HG03135 (cell line): Measurements from ENCODE around the gene ZNF217.
A peak's percentile ranks its signal among the peaks of the same experiment; 100 is the strongest.
"Not testable (repeated sequence)": the region's sequence is repeated elsewhere in the genome, so short reads cannot be mapped to it uniquely, and the experiment has no call there.

ENCODE experiments used
- ATAC-seq: cut with Tn5 transposase; IDR thresholded peaks from one replicate; pipeline ENCODE4 v1.9.1; 2021; ENCODE audit warnings: mild to moderate bottlenecking, moderate library complexity; ENCODE audit not compliant: unreplicated experiment

Gene ZNF217

DNA sequence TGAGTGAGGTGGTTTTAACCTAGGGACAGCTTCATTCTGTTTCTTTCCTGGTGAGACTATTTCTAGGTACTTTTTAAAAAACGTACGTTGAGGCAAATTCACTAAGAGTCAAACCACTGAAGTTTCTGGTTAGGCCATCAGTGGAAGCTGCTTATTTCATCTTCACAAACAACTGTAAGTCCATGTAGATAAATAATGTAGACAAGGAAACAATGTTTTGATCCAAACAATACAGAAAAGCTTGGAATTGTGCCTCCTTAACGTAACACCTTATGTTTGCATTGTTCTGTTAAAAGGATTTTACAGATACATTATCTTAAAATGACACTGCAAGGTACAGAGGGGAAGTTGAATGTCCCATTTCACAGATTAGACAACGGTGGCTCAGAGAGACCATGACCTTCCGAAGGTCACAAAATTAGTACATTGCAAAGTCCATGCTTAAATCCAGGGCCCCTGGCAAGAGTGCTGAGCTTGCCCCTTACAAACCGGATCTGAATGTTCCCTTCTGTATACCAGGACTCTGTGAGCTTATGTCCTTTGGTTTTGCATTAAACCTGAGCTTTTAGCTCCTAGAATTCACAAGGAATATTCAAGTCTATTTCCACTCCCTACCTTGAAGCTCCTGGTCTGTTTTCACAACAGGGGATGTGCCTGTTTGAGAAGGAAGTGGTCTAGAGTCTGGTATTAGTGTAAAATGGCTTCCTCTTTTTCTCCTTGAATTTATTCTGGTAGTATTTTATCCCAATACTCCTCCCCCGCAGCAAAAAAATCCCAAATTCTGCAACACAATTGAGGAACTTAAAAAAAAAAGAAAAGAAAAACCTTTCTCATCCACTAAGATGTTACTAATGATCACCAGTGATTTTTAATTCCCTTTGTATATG lies 28.9 kb upstream of the ZNF217 start:
- no peak for ATAC-seq

DNA sequence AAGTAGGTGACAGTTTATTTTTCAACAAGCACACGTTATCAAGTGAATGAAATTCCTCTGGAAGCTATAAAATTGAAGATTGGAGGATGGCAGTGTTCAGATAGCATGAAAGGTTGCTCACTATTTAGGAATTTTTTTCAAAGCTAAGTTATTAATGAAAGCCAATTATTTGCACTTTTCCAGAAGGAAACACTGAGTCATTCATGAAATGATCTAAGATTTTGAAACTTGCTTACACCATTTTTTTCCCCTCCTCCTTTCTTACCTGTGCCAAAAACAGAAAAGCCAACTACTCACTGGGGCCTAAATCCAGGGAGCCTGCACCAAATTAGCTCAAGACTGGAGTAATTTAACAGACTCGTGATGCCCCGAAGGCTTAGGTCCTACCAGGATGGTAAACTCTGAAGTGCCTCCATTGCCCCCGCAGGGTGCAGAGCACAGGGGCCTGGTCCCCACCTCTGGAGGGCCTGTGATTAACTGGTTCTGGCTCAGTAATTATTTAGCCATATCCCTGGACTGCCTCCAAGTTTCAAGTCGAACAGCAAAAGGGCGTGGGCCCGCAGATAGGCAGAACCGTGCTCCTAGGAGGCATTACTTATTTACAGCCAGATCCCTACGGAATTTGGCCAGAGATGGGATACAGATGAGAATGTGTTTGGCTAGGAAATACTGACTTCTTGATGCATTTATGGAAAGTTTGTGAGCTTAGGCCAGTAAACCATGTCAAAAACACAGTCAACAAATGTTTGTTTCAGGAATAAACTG lies 28.0 kb upstream of the ZNF217 start:
- no peak for ATAC-seq

DNA sequence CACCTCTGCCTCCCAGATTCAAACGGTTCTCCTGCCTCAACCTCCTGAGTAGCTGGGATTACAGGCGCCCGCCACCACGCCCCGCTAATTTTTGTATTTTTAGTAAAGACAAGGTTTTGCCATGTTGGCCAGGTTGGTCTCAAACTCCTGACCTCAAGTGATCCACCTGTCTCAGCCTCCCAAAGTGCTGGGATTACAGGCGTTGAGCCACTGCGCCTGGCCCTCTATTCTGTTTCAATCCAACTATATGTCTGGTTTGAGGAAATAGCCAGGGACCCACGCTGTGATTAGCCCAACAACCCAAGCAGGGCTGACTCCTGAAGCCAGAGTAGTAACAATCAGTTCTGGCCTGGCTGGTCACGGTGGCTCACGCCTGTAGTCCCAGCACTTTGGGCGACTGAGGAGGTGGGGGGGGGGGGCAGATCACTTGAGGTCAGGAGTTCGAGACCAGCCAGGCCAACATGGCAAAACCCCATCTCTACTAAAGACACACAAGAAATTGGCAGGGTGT lies 24.9 kb upstream of the ZNF217 start:
- ATAC-seq, result not testable (repeated sequence)

DNA sequence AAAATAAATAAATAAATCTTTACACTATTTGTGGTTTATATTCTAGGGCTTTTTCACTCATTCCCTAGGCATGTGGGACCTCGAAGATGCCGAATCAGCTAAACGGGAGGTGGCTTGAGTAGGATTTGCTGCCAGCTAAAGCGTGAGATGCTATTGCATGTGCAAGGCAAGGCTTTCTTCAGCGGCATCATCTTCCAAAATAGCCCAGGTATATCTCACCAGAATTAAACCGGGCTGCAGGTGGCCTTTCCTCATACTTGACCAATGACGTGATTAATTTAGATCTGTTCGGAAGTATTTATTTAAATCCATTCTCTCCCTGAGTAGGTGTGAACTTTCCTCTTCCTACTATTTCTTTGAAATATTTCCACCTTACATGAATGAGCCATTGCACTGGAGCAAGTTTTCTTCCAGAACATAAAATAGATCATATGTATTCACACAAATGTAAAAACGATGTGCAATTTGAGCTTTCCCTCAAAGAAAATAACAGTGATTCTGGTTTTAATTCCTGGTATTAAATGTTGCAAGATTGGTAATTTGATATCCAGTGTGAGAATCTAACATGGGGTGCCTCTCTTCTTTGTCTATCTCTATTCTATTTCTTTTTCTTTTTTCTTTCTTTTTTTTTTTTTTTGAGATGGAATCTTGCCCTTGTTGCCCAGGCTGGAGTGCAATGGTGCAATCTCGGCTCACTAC lies 24.3 kb upstream of the ZNF217 start:
- no peak for ATAC-seq

DNA sequence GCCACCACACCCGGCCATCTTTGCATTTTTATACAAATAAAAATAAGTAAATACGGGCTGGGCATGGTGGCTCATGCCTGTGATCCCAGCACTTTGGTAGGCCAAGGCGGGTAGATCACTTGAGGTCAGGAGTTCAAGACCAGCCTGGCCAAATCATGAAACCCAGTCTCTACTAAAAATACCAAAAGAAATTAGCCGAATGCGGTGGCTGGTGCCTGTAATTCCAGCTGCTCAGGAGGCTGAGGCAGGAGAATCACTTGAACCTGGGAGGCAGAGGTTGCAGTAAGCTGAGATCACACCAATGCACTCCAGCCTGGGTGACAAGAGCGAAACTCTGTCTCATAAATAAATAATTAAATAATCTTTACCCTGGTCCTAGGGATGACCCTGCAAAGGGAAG lies 22.9 kb upstream of the ZNF217 start:
- not testable (repeated sequence) for ATAC-seq

DNA sequence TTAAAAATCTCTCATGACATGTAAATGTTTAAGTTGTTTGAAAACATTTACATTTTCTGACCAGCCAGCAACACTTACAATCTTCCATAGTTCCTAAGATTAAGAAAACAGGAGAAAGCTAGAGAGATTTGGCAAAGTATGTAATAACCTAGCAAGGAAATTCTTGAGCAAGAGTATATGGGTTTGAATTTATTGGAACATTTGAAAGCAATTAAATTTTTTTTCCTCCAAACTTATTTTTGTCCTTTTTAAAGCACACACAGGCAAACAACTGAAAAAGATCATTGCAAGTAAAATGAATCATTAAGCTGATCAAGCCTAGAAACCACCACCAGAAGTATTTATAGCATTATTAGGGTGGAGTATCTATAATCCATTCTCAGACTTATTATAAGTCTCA lies 20.1 kb upstream of the ZNF217 start:
- ATAC-seq, result no peak

DNA sequence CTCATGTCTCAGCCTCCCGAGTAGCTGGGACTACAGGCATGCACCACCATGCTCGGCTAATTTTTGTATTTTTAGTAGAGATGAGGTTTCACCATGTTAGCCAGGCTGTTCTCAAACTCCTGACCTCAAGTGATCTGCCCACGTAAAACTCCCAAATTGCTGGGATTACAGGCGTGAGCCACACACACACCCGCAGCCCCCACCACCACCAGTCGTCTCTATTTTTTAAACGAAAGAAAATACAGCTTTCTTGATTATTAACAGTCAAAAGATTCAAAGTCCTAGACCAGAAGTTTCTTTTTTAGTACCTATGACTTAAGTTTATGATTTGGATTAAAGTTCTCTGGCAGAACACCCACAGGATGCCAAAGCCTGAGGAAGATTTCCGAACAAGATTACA lies 18.6 kb upstream of the ZNF217 start:
- ATAC-seq, result not testable (repeated sequence)

DNA sequence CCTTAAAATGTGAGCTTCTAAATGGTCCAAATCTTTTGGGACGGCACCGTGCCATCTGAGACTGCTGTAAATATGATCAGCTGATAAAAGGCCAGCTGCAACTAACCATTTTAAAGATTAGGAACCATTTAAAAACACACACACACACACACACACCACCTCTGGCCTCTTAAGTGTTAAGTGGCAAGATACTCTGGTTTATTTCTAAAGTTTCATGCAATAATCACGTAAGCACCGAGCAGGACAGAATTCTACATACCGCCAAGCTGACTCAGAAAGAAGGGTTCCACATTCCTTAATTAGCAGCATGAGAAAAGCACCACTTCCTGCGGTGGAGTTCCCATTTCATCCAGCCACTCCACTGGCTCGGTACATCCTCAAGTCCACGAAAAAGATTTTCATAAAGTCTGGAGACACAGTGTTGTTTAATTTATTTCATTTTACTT lies 17.8 kb upstream of the ZNF217 start:
- ATAC-seq, result no peak

DNA sequence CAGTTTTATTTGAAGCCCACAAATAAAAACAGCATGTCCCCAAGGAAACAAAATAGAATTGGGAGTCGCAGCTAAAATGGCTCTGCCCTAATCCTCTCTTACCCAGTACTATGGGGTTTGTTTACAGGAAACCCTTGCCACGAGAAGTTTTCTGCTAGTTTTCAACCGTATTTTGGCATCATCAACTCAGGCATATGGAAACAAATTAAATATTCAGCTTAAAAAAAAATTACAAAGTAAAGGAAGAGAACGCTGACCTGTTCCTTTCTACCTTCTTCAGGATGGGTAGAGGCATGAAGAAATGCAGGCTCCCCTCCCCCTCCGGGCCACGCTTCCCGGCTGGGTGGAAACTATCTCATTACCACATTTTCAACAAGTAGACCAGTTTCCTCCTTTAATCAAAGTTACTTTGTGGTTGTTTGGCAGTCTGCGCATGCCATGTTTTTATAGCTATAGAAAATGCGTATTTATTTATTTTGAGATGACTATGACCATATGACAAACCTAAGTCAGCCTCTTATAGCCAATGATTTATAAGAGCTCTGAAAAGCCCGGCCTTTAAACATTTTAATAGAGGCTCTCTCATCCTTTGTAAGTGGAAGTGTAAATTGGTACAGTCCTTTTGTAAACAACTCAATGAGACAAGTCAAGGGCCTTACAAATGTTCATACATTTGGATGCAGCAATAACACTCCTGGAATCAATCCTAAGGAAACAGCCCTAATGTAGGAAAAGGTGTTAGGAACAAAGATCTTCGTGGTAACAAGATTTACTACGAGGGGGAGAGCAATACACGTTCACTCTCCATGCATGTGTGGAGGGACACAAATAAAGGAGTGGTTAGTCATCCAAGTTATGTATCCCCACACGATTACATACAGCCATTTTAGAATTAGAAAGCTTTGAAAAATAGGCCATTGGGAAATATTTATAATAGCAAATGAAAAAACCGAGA lies 16.1 kb upstream of the ZNF217 start:
- peak; percentile 46 for ATAC-seq

DNA sequence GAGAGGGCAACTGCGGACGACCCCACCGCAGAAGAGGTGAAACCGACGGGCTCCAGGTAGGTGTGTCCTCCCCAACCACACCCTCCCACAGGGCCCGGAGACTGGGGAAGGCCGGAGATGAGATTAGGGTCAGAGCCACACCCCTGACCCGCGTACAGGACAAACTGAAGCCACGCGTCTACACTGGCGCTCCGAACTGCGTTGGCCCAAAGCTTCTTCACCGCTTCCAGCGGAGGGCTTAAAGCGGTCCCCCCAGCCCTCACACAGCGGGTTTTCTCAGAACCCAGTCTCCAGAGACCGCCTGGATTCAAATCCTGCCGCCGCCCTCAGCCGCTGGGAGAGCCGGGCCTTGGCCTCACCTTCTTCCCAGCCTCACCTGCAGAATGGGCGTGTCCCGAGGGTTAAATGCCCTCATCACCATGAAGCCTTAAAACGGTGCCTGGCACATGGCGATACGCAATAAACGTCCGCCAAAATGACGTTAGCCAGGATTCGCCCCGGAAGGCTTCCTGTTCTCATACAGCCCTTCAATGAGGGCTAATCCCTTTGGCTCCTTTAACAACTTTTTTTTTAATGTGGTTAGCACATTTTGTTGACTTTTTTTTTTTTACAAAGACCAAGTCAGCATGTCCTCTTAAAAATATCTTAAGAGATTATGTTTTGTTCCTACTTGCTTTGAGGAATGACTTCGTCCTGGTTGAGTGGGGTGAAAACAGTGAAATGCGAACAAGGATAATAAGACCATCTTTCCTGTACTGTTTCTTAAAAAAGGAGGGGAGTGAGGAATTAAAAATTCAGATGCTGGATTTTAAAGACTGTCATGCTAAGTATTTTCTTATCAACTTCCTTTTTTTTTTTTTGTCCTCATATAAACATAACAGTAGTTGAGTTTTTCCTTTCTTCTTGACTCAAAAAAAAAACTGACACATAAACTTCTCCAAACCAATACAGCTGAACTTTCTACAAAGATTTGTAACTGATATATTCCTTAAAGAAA lies 15.1 kb upstream of the ZNF217 start:
- no peak for ATAC-seq

DNA sequence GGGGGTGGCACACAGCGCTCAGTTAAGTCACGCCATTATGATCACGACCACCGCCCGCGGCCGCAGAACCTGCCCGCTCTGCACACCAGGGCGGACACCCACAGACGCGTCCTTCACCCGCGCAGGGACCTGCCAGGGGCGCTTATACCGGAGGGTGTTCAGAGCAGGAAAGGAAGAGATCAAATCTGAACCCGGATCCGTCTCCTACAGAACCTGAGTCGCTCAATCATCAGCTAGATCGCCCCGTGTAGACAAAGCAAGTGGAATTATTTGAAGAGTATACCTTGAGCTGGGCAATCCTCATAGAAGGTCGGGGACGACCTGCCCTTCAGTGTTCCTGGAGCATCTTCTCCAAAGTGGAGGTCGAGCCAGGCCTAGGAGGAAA lies 14.4 kb upstream of the ZNF217 start:
- ATAC-seq, result no peak

DNA sequence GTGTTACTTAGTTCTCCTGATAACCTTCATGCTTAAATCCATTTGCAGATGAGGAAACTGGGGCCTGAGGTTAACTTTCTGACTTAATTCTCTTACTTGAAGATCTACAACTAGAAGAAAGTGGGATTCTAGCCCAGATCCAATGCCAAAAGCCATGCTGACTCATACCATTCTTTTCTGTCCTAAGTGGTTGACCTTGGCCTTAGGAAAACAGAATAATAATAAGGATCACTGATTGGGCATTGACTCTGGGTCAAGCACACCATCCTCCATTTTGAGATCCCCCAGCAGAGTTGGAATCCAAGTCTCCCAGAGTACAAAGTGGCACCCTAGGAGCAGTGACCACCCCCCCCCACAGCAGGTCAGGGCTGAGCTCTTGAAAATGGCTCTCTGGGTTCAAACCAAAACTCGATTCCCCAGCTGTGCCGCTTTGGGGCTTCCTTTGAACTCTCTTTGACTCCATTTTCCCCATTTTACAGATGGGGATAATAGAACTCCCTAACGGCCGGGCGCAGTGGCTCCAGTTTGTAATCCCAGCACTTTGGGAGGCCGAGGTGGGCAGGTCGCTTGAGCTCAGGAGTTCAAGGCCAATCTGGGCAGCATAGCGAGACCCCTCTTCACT lies 12.8 kb upstream of the ZNF217 start:
- ATAC-seq, result no peak

DNA sequence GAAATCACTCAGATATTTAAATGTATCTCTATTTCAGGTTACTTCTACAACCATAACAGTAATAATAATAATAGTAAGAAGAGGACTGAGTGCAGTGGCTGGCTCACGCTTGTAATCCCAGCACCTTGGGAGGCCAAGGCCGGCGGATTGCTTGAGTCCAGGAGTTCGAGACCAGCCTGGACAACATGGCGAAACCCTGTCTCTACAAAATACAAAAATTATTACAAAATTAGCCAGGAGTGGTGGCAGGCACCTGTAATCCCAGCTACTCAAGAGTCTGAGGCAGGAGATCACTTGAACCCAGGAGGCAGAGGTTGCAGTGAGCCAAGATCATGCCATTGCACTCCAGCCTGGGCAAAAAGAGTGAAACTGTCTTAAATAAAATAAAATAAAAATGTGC lies 11.8 kb upstream of the ZNF217 start:
- not testable (repeated sequence) for ATAC-seq

DNA sequence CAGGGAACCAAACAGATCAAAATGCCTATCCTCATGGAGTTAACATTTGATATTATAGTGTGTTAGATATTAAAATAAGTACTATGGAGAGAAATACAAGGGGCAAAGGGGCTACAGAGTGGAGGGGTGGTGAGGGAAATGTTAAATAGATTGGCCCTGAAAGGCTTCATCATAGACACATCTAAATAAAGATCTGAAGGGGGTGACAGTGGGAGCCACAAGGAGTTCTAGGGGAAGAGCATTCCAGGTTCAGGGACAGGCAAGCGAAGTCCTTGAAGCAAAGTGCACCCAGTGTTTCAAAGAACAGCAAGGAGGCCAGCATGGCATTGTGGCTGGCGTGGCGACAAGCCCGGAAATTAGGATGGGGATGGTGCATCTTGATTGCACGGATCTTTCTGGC lies 11.2 kb upstream of the ZNF217 start:
- ATAC-seq, result not testable (repeated sequence)

DNA sequence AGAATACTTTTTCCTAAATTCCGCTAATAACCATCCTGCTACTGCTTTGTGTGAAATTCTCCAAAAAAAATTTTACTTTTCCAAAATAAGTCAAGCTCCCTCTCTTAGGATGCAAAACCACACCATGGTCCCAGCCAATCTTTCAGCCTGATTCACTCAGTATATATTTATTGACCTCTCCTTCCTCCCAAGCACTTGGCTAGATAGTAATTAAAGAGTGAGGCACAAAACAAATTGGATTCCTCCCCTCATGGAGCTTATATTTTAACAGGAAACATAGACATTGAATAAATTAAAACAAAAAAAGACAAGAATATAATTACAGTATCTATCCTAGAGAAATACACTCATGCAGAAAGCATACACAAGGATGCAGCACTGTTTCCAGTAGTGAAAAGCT lies 9.0 kb upstream of the ZNF217 start:
- no peak for ATAC-seq

DNA sequence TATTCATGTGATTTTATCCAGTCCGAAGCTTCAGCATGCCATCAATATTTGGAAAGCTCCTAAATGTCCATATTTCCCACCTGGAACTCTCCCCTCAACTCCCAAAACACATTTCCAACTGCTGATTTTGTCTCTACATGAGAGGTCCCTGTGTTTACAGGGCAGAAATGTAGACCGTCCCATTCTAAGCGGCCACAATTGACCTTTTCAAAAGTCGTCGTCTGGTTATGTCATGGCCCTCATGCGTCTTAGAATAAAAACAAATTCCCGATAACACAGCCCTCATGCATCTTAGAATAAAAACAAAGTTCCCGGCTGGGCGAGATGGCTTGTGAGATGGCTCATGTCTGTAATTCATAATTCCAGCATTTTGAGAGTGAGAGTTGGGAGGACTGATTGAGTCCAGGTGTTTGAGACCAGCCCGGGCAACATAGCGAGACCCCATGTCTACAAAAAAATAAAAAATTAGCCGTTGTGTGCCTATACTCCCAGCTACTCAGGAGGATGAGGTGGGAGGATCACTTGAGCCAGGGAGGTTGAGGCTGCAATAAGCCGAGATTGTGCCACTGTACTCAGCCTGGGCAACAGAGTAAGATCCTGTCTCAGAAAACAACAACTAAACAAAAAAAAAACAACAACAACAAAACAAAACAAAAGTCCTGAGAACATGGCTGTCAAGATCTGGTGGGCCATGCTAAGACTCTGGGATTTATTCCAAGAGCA lies 6.4 kb upstream of the ZNF217 start:
- ATAC-seq, result no peak

DNA sequence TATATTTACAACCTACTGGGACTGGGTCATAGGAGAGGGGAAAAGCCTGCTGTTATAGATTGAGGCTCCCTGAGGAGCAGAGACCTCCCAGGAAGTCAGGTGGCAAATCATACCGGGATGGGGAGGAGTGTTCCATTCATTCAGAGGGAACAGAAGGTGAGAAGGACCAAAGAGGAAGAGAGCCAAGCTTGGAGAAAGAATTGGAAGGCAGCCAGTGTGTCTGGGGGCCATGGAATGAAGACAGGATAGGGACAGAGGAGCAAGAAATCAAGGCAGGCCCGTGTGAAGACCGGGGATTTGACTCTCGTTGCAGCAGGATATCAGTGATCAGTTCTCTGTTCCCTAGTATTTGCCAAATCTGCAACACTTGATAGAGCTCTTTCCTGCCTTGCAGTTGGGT lies 5.7 kb upstream of the ZNF217 start:
- no peak for ATAC-seq

DNA sequence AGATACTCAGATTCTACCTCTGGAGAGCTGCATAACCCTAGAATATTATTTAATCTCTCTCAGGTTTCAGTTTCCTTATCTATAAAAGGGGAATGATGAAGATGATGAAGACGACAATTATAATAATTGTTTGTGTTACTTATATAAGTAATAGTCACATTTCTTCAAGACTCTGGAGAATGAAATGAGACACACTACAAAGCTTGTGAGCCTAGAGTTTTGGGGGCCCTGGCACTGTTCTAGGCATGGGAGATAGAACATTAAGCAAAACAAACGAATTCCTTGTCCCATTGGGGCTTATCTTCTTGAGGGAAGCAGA lies 5.4 kb upstream of the ZNF217 start:
- no peak for ATAC-seq
